ENCODE measurements around the gene THUMPD3.

GRCh38 chr3:9435316-9435715 lies 72.5 kb downstream of the THUMPD3 start:
- TF ChIP-seq, protein P1, sequence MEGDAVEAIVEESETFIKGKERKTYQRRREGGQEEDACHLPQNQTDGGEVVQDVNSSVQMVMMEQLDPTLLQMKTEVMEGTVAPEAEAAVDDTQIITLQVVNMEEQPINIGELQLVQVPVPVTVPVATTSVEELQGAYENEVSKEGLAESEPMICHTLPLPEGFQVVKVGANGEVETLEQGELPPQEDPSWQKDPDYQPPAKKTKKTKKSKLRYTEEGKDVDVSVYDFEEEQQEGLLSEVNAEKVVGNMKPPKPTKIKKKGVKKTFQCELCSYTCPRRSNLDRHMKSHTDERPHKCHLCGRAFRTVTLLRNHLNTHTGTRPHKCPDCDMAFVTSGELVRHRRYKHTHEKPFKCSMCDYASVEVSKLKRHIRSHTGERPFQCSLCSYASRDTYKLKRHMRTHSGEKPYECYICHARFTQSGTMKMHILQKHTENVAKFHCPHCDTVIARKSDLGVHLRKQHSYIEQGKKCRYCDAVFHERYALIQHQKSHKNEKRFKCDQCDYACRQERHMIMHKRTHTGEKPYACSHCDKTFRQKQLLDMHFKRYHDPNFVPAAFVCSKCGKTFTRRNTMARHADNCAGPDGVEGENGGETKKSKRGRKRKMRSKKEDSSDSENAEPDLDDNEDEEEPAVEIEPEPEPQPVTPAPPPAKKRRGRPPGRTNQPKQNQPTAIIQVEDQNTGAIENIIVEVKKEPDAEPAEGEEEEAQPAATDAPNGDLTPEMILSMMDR (IDR thresholded peaks at IDR 0.05; ENCODE audit: low read depth, low read length, missing input control): no peak
- no peak for TF ChIP-seq JUND (IDR thresholded peaks at IDR 0.05)
- TF ChIP-seq GABPA (IDR thresholded peaks at IDR 0.05 in 1 of 2, conservative IDR thresholded peaks at IDR 0.05 in 1 of 2): no peak
- TF ChIP-seq YY1 (IDR thresholded peaks at IDR 0.05): no peak
- TF ChIP-seq FOXA1 (IDR thresholded peaks at IDR 0.05): no peak
- TF ChIP-seq, protein P2, sequence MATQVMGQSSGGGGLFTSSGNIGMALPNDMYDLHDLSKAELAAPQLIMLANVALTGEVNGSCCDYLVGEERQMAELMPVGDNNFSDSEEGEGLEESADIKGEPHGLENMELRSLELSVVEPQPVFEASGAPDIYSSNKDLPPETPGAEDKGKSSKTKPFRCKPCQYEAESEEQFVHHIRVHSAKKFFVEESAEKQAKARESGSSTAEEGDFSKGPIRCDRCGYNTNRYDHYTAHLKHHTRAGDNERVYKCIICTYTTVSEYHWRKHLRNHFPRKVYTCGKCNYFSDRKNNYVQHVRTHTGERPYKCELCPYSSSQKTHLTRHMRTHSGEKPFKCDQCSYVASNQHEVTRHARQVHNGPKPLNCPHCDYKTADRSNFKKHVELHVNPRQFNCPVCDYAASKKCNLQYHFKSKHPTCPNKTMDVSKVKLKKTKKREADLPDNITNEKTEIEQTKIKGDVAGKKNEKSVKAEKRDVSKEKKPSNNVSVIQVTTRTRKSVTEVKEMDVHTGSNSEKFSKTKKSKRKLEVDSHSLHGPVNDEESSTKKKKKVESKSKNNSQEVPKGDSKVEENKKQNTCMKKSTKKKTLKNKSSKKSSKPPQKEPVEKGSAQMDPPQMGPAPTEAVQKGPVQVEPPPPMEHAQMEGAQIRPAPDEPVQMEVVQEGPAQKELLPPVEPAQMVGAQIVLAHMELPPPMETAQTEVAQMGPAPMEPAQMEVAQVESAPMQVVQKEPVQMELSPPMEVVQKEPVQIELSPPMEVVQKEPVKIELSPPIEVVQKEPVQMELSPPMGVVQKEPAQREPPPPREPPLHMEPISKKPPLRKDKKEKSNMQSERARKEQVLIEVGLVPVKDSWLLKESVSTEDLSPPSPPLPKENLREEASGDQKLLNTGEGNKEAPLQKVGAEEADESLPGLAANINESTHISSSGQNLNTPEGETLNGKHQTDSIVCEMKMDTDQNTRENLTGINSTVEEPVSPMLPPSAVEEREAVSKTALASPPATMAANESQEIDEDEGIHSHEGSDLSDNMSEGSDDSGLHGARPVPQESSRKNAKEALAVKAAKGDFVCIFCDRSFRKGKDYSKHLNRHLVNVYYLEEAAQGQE (IDR thresholded peaks at IDR 0.05): no peak
- TF ChIP-seq, protein P3, sequence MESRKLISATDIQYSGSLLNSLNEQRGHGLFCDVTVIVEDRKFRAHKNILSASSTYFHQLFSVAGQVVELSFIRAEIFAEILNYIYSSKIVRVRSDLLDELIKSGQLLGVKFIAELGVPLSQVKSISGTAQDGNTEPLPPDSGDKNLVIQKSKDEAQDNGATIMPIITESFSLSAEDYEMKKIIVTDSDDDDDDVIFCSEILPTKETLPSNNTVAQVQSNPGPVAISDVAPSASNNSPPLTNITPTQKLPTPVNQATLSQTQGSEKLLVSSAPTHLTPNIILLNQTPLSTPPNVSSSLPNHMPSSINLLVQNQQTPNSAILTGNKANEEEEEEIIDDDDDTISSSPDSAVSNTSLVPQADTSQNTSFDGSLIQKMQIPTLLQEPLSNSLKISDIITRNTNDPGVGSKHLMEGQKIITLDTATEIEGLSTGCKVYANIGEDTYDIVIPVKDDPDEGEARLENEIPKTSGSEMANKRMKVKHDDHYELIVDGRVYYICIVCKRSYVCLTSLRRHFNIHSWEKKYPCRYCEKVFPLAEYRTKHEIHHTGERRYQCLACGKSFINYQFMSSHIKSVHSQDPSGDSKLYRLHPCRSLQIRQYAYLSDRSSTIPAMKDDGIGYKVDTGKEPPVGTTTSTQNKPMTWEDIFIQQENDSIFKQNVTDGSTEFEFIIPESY (IDR thresholded peaks at IDR 0.05): no peak
